OCI-M1 (cell line): ENCODE data around the gene PEAK1.

Experiments
- DNase-seq: peaks from one replicate; lab custom pipeline; 2025; lab: John Stamatoyannopoulos, UW

Gene PEAK1

GRCh38 chr15:77171221-77171967 is 248.5 kb downstream of the PEAK1 start:
- DNase-seq, result no peak

GRCh38 chr15:77168616-77169015 is 251.3 kb downstream of the PEAK1 start:
- no peak for DNase-seq

- no peak for DNase-seq
These were observed 251.8 kb downstream of the PEAK1 start for GRCh38 chr15:77168141-77168540.

GRCh38 chr15:77167406-77167805 is 252.5 kb downstream of the PEAK1 start:
- no peak for DNase-seq

GRCh38 chr15:77163781-77164384 is 256.0 kb downstream of the PEAK1 start:
- no peak for DNase-seq

- peak; percentile 26 for DNase-seq
These were observed 256.9 kb downstream of the PEAK1 start for GRCh38 chr15:77162872-77163633.

- DNase-seq, result no peak
These were observed 259.1 kb downstream of the PEAK1 start for GRCh38 chr15:77160562-77161478.

- DNase-seq, result peak; percentile 39
These were observed 263.9 kb downstream of the PEAK1 start for GRCh38 chr15:77156000-77156399.

- DNase-seq, result no peak
These were observed 271.7 kb downstream of the PEAK1 start for GRCh38 chr15:77148191-77148590.

GRCh38 chr15:77145370-77145769 is 274.5 kb downstream of the PEAK1 start:
- no peak for DNase-seq

GRCh38 chr15:77144492-77145070 is 275.3 kb downstream of the PEAK1 start:
- DNase-seq, result no peak

GRCh38 chr15:77144026-77144425 is 275.9 kb downstream of the PEAK1 start:
- DNase-seq, result peak; percentile 4

GRCh38 chr15:77143616-77144015 is 276.3 kb downstream of the PEAK1 start:
- no peak for DNase-seq

- DNase-seq, result no peak
These were observed 276.7 kb downstream of the PEAK1 start for GRCh38 chr15:77143191-77143590.

GRCh38 chr15:77140220-77140619 is 279.7 kb downstream of the PEAK1 start:
- DNase-seq, result no peak

GRCh38 chr15:77139312-77139711 is 280.6 kb downstream of the PEAK1 start:
- no peak for DNase-seq

GRCh38 chr15:77138167-77138522 is 281.8 kb downstream of the PEAK1 start:
- no peak for DNase-seq

GRCh38 chr15:77135181-77135580 is 284.7 kb downstream of the PEAK1 start:
- no peak for DNase-seq

GRCh38 chr15:77130315-77130930 is 289.5 kb downstream of the PEAK1 start:
- DNase-seq, result no peak

- DNase-seq, result no peak
These were observed 292.3 kb downstream of the PEAK1 start for GRCh38 chr15:77127626-77128025.
